Natural killer cell (primary cell): Measurements from ENCODE around the gene RHOB. TPM values are rescaled to one million over a fixed set of nuclear protein-coding genes. Genes with fewer than 3 reads are reported as not detected.

Experiments used
- ATAC-seq, 3 donors: fragments of 150-1000 bp in 2 of 3; fragments of 200-7000 bp in 1 of 3; cut with Tn5 transposase; 1 replicate in 1 of 3; 2 replicates in 2 of 3; pipeline ENCODE4 v1.10.0; 2021; ENCODE audit warnings: mild to moderate bottlenecking in 2 of 3, moderate library complexity in 2 of 3
- DNase-seq, 2 donors: peaks; one replicate each; pipeline versions ENCODE4 v3.0.0 to v3.0.0-alpha.2; 2013 to 2021; ENCODE audit warnings: mixed read lengths in 1 of 2
- H3K27ac ChIP-seq: one replicate; pipeline ENCODE4 v1.5.1; 2013; ENCODE audit warnings: mild to moderate bottlenecking, low read length
- H3K27me3 ChIP-seq: one replicate; pipeline ENCODE4 v1.6.1; 2013; ENCODE audit warnings: low read length; ENCODE audit not compliant: control insufficient read depth, insufficient read depth
- H3K36me3 ChIP-seq: one replicate; pipeline ENCODE4 v1.6.1; 2013; ENCODE audit warnings: low read length; ENCODE audit not compliant: control insufficient read depth, insufficient read depth
- H3K4me1 ChIP-seq: one replicate; pipeline ENCODE4 v1.6.1; 2013; ENCODE audit warnings: low read length; ENCODE audit not compliant: control insufficient read depth, insufficient read depth
- H3K4me3 ChIP-seq: one replicate; pipeline ENCODE4 v1.5.1; 2013; ENCODE audit warnings: low read length
- H3K9me3 ChIP-seq: one replicate; pipeline ENCODE4 v1.6.1; 2013; ENCODE audit warnings: low read length; ENCODE audit not compliant: control insufficient read depth, insufficient read depth
- H3K27ac Mint-ChIP-seq, 2 donors: one replicate each; pipeline ENCODE4 v1.8.0; 2022; ENCODE audit warnings: mild to moderate bottlenecking in 2 of 2, mixed read lengths in 2 of 2, moderate library complexity in 1 of 2
- H3K27me3 Mint-ChIP-seq, 2 donors: one replicate each; pipeline ENCODE4 v1.8.0; 2022; ENCODE audit warnings: low read depth in 2 of 2, mixed read lengths in 2 of 2
- H3K36me3 Mint-ChIP-seq: one replicate; pipeline ENCODE4 v1.8.0; 2022; ENCODE audit warnings: mixed read lengths
- H3K4me1 Mint-ChIP-seq, 2 donors: one replicate each; pipeline ENCODE4 v1.8.0; 2022; ENCODE audit warnings: mixed read lengths in 2 of 2
- H3K4me3 Mint-ChIP-seq: one replicate; pipeline ENCODE4 v1.8.0; 2022; ENCODE audit warnings: mild to moderate bottlenecking, moderate library complexity, mixed read lengths
- H3K9me3 Mint-ChIP-seq, 2 donors: one replicate each; pipeline ENCODE4 v1.8.0; 2022; ENCODE audit warnings: mixed read lengths in 2 of 2
- WGBS: methylation state at CpG from one replicate; pipeline ENCODE4 v1.1.7; 2013; ENCODE audit warnings: missing lambda C conversion rate; ENCODE audit not compliant: insufficient coverage; 5-methylcytosine and 5-hydroxymethylcytosine counted together
- intact Hi-C: fragments of 100-400 bp; cut with micrococcal nuclease; formaldehyde crosslinking; loops from one replicate; pipeline ENCODE4 v1.14.2; 2022
- total RNA-seq, 4 donors: library from RNA; stranded (reverse); fragments of 120-200 nt in 1 of 4; gene quantifications; one replicate each; pipeline versions ENCODE4 v1.2.3 to v1.2.4, GENCODE V29; 2013 to 2022
- TF ChIP-seq, protein P1 (sequence below): fragments of 200-600 bp; IDR thresholded peaks from one replicate; pipeline ENCODE4 v1.8.0; 2022; ENCODE audit warnings: antibody characterized with exemption

Gene RHOB
- total RNA-seq, 3 donors from 2014 or later (not counting 1 experiment from before 2014, with no cell fraction given) = 50.8 to 222 (median 64.7) TPM

DNA sequence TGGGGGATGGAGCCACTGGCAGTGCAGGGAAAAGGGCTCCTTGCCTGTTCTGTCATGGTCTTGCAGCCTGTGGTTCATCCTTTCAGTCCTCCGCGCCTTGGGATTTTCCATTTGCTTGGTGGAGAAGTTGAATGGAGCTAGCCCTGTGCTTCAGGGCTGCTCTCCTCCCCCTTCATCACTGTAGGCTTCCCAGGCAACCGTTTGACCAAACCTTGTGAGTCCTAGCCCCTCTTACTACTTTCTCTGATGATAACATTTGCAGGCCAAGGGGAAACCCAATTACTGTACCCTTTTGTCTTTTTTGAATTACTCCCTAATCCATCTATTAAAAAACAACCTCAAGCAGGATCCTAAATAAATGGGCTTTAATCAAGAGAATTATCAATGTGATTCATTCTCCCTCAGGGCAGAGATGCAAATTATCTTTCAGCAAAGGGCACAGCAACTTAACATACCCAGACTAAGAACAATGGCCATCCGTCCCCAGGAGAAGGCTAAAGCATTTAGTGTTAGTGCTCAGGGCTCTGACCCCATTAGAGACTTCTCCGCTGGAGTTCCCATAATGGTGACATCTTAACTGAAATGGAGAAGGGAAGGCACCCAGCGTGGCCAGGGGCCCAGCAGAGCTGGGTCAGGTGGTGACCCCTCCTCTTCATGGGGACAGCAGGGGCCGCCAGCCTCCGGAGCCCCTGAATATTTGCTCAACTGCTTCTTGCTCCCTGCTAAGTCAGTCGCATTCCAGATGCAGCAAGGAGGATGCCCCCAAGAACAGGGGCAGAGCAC, 40.7 kb downstream of the RHOB start:
- no peak overlapping the region for H3K27ac ChIP-seq
- Mint-ChIP-seq H3K27ac (no peak overlapping the region), H3K4me3 (no peak overlapping the region), H3K27me3 (no peaks in the 10 kb centered on the region), H3K9me3 (no peaks in the 10 kb centered on the region), H3K36me3 (no peaks in the 10 kb centered on the region), H3K4me1 (no peaks in the 10 kb centered on the region)
- H3K36me3 ChIP-seq = no peaks in the 10 kb centered on the region
- DNase-seq (no peak), ATAC-seq (no peak)
- TF ChIP-seq, protein P1, sequence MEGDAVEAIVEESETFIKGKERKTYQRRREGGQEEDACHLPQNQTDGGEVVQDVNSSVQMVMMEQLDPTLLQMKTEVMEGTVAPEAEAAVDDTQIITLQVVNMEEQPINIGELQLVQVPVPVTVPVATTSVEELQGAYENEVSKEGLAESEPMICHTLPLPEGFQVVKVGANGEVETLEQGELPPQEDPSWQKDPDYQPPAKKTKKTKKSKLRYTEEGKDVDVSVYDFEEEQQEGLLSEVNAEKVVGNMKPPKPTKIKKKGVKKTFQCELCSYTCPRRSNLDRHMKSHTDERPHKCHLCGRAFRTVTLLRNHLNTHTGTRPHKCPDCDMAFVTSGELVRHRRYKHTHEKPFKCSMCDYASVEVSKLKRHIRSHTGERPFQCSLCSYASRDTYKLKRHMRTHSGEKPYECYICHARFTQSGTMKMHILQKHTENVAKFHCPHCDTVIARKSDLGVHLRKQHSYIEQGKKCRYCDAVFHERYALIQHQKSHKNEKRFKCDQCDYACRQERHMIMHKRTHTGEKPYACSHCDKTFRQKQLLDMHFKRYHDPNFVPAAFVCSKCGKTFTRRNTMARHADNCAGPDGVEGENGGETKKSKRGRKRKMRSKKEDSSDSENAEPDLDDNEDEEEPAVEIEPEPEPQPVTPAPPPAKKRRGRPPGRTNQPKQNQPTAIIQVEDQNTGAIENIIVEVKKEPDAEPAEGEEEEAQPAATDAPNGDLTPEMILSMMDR = no peak
- H3K4me1 ChIP-seq = no peaks in the 10 kb centered on the region
- no peak overlapping the region for H3K4me3 ChIP-seq
- intact Hi-C loops = no loop called here
- 88% methylated on average over 9 of the region's 9 CpGs for WGBS
- no peaks in the 10 kb centered on the region for H3K9me3 ChIP-seq
- H3K27me3 ChIP-seq = no peaks in the 10 kb centered on the region

DNA sequence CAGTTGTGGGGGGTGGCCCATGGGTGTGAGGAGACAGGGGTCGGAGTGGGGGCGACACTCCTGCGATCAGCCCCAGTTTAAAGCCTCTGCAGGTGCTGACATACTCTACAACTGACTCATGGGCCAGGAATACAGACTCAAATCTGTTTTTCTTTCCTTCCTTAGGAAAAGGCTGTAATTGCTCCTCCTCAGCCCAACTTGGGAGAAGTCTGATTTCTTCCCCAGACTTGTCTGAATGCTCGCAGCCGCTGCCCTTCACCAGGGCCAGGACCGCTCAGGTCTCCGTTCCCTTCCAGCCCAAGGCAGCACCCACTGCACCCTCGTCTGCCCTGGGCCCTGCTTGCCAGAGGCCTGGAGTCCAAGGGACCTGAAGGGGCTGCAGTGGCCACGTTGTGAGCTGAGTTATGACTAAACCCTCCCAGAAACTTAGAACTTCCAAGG, 41.3 kb downstream of the RHOB start:
- H3K4me1 ChIP-seq = no peaks in the 10 kb centered on the region
- H3K9me3 Mint-ChIP-seq = no peaks in the 10 kb centered on the region
- no peak overlapping the region for H3K4me3 ChIP-seq
- no peaks in the 10 kb centered on the region for H3K9me3 ChIP-seq
- TF ChIP-seq, protein P1 = no peak
- WGBS = 88% methylated on average over 9 of the region's 9 CpGs
- H3K4me1 Mint-ChIP-seq = no peaks in the 10 kb centered on the region
- no peaks in the 10 kb centered on the region for H3K27me3 Mint-ChIP-seq
- no peak overlapping the region for H3K4me3 Mint-ChIP-seq
- DNase-seq = no peak
- H3K27me3 ChIP-seq = no peaks in the 10 kb centered on the region
- intact Hi-C loops = no loop called here
- no peaks in the 10 kb centered on the region for H3K36me3 Mint-ChIP-seq
- ATAC-seq = no peak
- H3K27ac ChIP-seq = no peak overlapping the region
- no peak overlapping the region for H3K27ac Mint-ChIP-seq
- H3K36me3 ChIP-seq = no peaks in the 10 kb centered on the region

DNA sequence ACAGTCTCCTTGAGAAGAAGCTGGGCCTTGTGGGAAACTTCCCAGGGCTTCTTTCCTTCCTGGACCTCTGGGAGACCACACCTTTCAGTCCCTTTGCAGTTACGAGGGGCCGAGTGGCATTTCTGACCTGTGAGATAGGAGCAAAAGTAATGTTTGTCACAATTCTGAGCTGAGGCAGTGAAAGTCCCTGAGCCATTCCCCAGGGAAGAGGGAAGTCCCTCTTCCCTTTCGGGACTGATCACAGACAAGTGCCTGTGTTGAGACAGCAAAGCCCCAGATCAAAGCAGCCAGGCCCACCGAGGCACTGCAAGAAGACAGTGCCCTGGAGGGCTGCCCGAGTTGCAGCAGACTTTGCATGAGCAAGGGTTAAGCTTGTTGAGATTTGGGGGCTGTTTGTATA, 41.9 kb downstream of the RHOB start:
- H3K27ac Mint-ChIP-seq = no peak overlapping the region
- ATAC-seq (no peak), DNase-seq (no peak)
- Histone ChIP-seq H3K9me3 (no peaks in the 10 kb centered on the region), H3K4me3 (no peak overlapping the region), H3K27me3 (no peaks in the 10 kb centered on the region), H3K36me3 (no peaks in the 10 kb centered on the region), H3K4me1 (no peaks in the 10 kb centered on the region), H3K27ac (no peak overlapping the region)
- intact Hi-C loops = no loop called here
- TF ChIP-seq, protein P1 = no peak
- H3K9me3 Mint-ChIP-seq = no peaks in the 10 kb centered on the region
- no peaks in the 10 kb centered on the region for H3K27me3 Mint-ChIP-seq
- no peak overlapping the region for H3K4me3 Mint-ChIP-seq
- no peaks in the 10 kb centered on the region for H3K4me1 Mint-ChIP-seq
- WGBS = 82% methylated on average over 5 of the region's 5 CpGs
- no peaks in the 10 kb centered on the region for H3K36me3 Mint-ChIP-seq
